GM23338 (cell line): ENCODE results near the gene SCFD2. TPM values are rescaled to one million over a fixed set of nuclear protein-coding genes. Genes with fewer than 3 reads are reported as not detected.

Source experiments
- ATAC-seq: fragments of 200-7000 bp; cut with Tn5 transposase; 3 replicates; pipeline ENCODE4 v1.9.1; 2020
- DNase-seq: peaks from one replicate; pipeline ENCODE4 v3.0.0-alpha.2; 2015; ENCODE audit warnings: low spot score
- H2AFZ ChIP-seq: fragments of 200-600 bp; sonication (generic); 2 replicates; pipeline ENCODE4 v1.8.0; 2016; ENCODE audit warnings: antibody characterized with exemption, mild to moderate bottlenecking, moderate library complexity
- H3F3A ChIP-seq: fragments of 200-600 bp; sonication (generic); replicated peaks from 2 replicates; pipeline ENCODE4 v1.8.0; 2017; ENCODE audit warnings: antibody characterized with exemption, mixed run types, low read depth
- H3K27ac ChIP-seq: fragments of 200-600 bp; sonication (generic); 2 replicates; pipeline ENCODE4 v1.6.1; 2016; ENCODE audit warnings: low read depth
- H3K27me3 ChIP-seq: fragments of 200-600 bp; sonication (generic); 2 replicates; pipeline ENCODE4 v1.8.0; 2016; ENCODE audit warnings: mild to moderate bottlenecking, mixed run types, moderate library complexity; ENCODE audit not compliant: insufficient read depth
- H3K36me3 ChIP-seq: fragments of 200-600 bp; sonication (generic); 2 replicates; pipeline ENCODE4 v1.8.0; 2016; ENCODE audit warnings: mild to moderate bottlenecking; ENCODE audit not compliant: insufficient read depth
- H3K4me1 ChIP-seq: fragments of 200-600 bp; sonication (generic); 2 replicates; pipeline ENCODE4 v1.8.0; 2016; ENCODE audit warnings: mild to moderate bottlenecking, moderate library complexity; ENCODE audit not compliant: insufficient read depth
- H3K4me2 ChIP-seq: fragments of 200-600 bp; sonication (generic); 2 replicates; pipeline ENCODE4 v1.7.1; 2017; ENCODE audit warnings: mixed run types
- H3K4me3 ChIP-seq: fragments of 200-600 bp; sonication (generic); 2 replicates; pipeline ENCODE4 v1.6.1; 2016; ENCODE audit warnings: mixed run types
- H3K79me2 ChIP-seq: fragments of 200-600 bp; sonication (generic); replicated peaks from 2 replicates; pipeline ENCODE4 v1.8.0; 2017; ENCODE audit warnings: mild to moderate bottlenecking; ENCODE audit not compliant: insufficient read depth
- H3K9me2 ChIP-seq: fragments of 200-600 bp; sonication (generic); 2 replicates; pipeline ENCODE4 v1.8.0; 2017; ENCODE audit not compliant: insufficient read depth
- H4K20me1 ChIP-seq: fragments of 200-600 bp; sonication (generic); replicated peaks from 2 replicates; pipeline ENCODE4 v1.8.0; 2017; ENCODE audit warnings: mild to moderate bottlenecking; ENCODE audit not compliant: insufficient read depth
- H3K27ac Mint-ChIP-seq: 2 replicates; pipeline ENCODE4 v1.8.0; 2020; ENCODE audit warnings: inconsistent platforms, mild to moderate bottlenecking, moderate library complexity, mixed read lengths
- H3K27me3 Mint-ChIP-seq: 3 replicates; pipeline ENCODE4 v1.8.0; 2022; ENCODE audit warnings: low read depth, mild to moderate bottlenecking, moderate library complexity, mixed read lengths, inconsistent platforms; ENCODE audit not compliant: insufficient read depth, poor library complexity
- H3K36me3 Mint-ChIP-seq: 3 replicates; pipeline ENCODE4 v1.8.0; 2021; ENCODE audit warnings: low read depth, mild to moderate bottlenecking, inconsistent platforms, moderate library complexity, mixed read lengths
- H3K4me1 Mint-ChIP-seq: 3 replicates; pipeline ENCODE4 v1.8.0; 2020; ENCODE audit warnings: mild to moderate bottlenecking, inconsistent platforms, mixed read lengths
- H3K4me3 Mint-ChIP-seq: 3 replicates; pipeline ENCODE4 v1.8.0; 2021; ENCODE audit warnings: moderate library complexity, mild to moderate bottlenecking, inconsistent platforms, mixed read lengths
- H3K9me3 Mint-ChIP-seq: 3 replicates; pipeline ENCODE4 v1.8.0; 2020; ENCODE audit warnings: moderate library complexity, mild to moderate bottlenecking, inconsistent platforms, mixed read lengths
- CREB1 ChIP-seq: fragments of 250-450 bp; sonication (Bioruptor Pico); IDR thresholded peaks from 2 replicates; pipeline ENCODE4 v1.5.0; 2020; ENCODE audit warnings: low read depth, mild to moderate bottlenecking, moderate library complexity
- CTCF ChIP-seq, 2 experiments: fragments of 200-600 bp in 1 of 2; sonication (generic) in 1 of 2; conservative IDR thresholded peaks; 2 replicates each; pipeline versions ENCODE4 v1.5.1 to v1.6.1; 2016 to 2017; ENCODE audit warnings: antibody characterized with exemption in 2 of 2, low read depth in 2 of 2, mild to moderate bottlenecking in 2 of 2, moderate library complexity in 1 of 2
- ETS1 ChIP-seq: IDR thresholded peaks from 2 replicates; pipeline ENCODE4 v1.6.1; 2016; ENCODE audit warnings: antibody characterized with exemption
- EZH2 ChIP-seq: fragments of 200-600 bp; sonication (generic); IDR thresholded peaks from one replicate; pipeline ENCODE4 v1.8.0; 2017; ENCODE audit warnings: antibody characterized with exemption, mild to moderate bottlenecking, low read depth; ENCODE audit not compliant: unreplicated experiment
- EZH2phosphoT487 ChIP-seq: fragments of 200-600 bp; sonication (generic); IDR thresholded peaks from one replicate; pipeline ENCODE4 v1.8.1; 2018; ENCODE audit warnings: antibody characterized with exemption; ENCODE audit not compliant: unreplicated experiment
- POLR2AphosphoS5 ChIP-seq: IDR thresholded peaks from 2 replicates; pipeline ENCODE4 v1.6.1; 2016; ENCODE audit warnings: antibody characterized with exemption, low read depth
- REST ChIP-seq: IDR thresholded peaks from one replicate; pipeline ENCODE4 v1.6.1; 2018; ENCODE audit warnings: antibody characterized with exemption; ENCODE audit not compliant: unreplicated experiment
- ZNF114 ChIP-seq: fragments of 250-450 bp; sonication (Bioruptor Pico); IDR thresholded peaks from 2 replicates; pipeline ENCODE4 v1.5.0; 2020; ENCODE audit warnings: mild to moderate bottlenecking, moderate library complexity
- ZNF331 ChIP-seq: fragments of 250-450 bp; sonication (Bioruptor Pico); IDR thresholded peaks from 2 replicates; pipeline ENCODE4 v1.5.0; 2020; ENCODE audit warnings: low read depth, mild to moderate bottlenecking, moderate library complexity
- ZNF462 ChIP-seq: fragments of 250-450 bp; sonication (Bioruptor Pico); IDR thresholded peaks from 2 replicates; pipeline ENCODE4 v1.5.0; 2020; ENCODE audit warnings: mild to moderate bottlenecking, moderate library complexity
- polyA plus RNA-seq: library from polyadenylated mRNA; unstranded; fragments of >200 nt; fragmentation: Nextera tagmentation; extraction: Ambion mirVana; gene quantifications from 2 replicates; pipeline ENCODE4 v1.2.1, GENCODE V29; 2016
- total RNA-seq: library from RNA; depleted of rRNA; stranded (reverse); fragments of >200 nt; shearing (Covaris generic); gene quantifications from 2 replicates; pipeline ENCODE4 v1.2.3, GENCODE V29; 2014

SCFD2 gene
- total and polyA plus RNA-seq, 2 experiments from 2014 or later: 5.7 to 17.5 TPM

GRCh38 chr4:53123819-53124218 is 242.0 kb downstream of the SCFD2 start:
- Histone ChIP-seq H3K4me2 (no peak overlapping the region), H3K9me2 (no peaks in the 10 kb centered on the region), H3K79me2 (no peaks in the 10 kb centered on the region), H3K4me1 (no peaks in the 10 kb centered on the region), H3K27ac (no peak overlapping the region), H4K20me1 (no peaks in the 10 kb centered on the region), H3F3A (no peaks in the 10 kb centered on the region), H3K36me3 (no peaks in the 10 kb centered on the region), H3K27me3 (no peaks in the 10 kb centered on the region), H3K4me3 (no peak overlapping the region), H2AFZ (no peak overlapping the region)
- peaks cover 6% of the 10 kb centered on the region; the same call in 1 of the 3 replicates for H3K4me1 Mint-ChIP-seq
- H3K36me3 Mint-ChIP-seq: no peaks in the 10 kb centered on the region
- H3K27me3 Mint-ChIP-seq: no peaks in the 10 kb centered on the region
- DNase-seq (no peak), ATAC-seq (no peak)
- no peak overlapping the region for H3K27ac Mint-ChIP-seq
- no peak overlapping the region for H3K4me3 Mint-ChIP-seq
- no peaks in the 10 kb centered on the region for H3K9me3 Mint-ChIP-seq
- TF ChIP-seq ZNF114 (CRISPR knock-in tag): no peak

GRCh38 chr4:53123171-53123570 is 242.7 kb downstream of the SCFD2 start:
- DNase-seq (no peak), ATAC-seq (no peak)
- H3K27me3 ChIP-seq: no peaks in the 10 kb centered on the region
- no peak overlapping the region for H3K4me2 ChIP-seq
- H3K36me3 ChIP-seq: no peaks in the 10 kb centered on the region
- no peak overlapping the region for H2AFZ ChIP-seq
- H3K9me2 ChIP-seq: no peaks in the 10 kb centered on the region
- H3K4me3 Mint-ChIP-seq: no peak overlapping the region
- H3K9me3 Mint-ChIP-seq: no peaks in the 10 kb centered on the region
- H3K27ac Mint-ChIP-seq: no peak overlapping the region
- no peaks in the 10 kb centered on the region for H4K20me1 ChIP-seq
- no peaks in the 10 kb centered on the region for H3K4me1 ChIP-seq
- no peaks in the 10 kb centered on the region for H3K79me2 ChIP-seq
- H3K4me1 Mint-ChIP-seq: peaks cover 6% of the 10 kb centered on the region; the same call in 1 of the 3 replicates
- no peaks in the 10 kb centered on the region for H3K36me3 Mint-ChIP-seq
- no peaks in the 10 kb centered on the region for H3F3A ChIP-seq
- H3K4me3 ChIP-seq: no peak overlapping the region
- no peak overlapping the region for H3K27ac ChIP-seq
- H3K27me3 Mint-ChIP-seq: no peaks in the 10 kb centered on the region
- TF ChIP-seq ZNF114 (CRISPR knock-in tag) (no peak), EZH2phosphoT487 (no peak), EZH2 (no peak), ZNF462 (CRISPR knock-in tag) (no peak), POLR2AphosphoS5 (no peak), ETS1 (no peak), REST (no peak), ZNF331 (CRISPR knock-in tag) (no peak), CTCF (conservative IDR thresholded peaks at IDR 0.05; ENCODE audit: low read depth in 2 of 2) (no peak), CREB1 (no peak)
